H1 (cell line): ENCODE results near the gene HMGN1. TPM values are rescaled to one million over a fixed set of nuclear protein-coding genes. Genes with fewer than 3 reads are reported as not detected.

Experiments used
- CTCF ChIA-PET: fragments of 300-600 bp; sonication (Branson Sonifier 250); formaldehyde crosslinking; loops from one replicate; lab custom pipeline; 2021; ENCODE audit not compliant: partially characterized antibody; lab: Charles Lee
- POLR2A ChIA-PET: fragments of 300-600 bp; sonication (Branson Sonifier 250); formaldehyde crosslinking; loops from one replicate; lab custom pipeline; 2021; ENCODE audit warnings: inconsistent platforms; ENCODE audit not compliant: partially characterized antibody; lab: Charles Lee
- DNase-seq, 2 experiments: peaks; one replicate each; pipeline versions ENCODE4 v3.0.0 to v3.0.0-alpha.2; 2010 to 2022; ENCODE audit warnings: low spot score in 2 of 2, low read depth in 1 of 2, mixed read lengths in 1 of 2
- FAIRE-seq: peaks from 2 replicates; lab custom pipeline; 2011; peaks lifted over from hg19 to GRCh38; lab: Jason Lieb, UNC
- H2AFZ ChIP-seq: 2 replicates; pipeline ENCODE4 v1.8.1; 2012; ENCODE audit warnings: low read length, inconsistent platforms
- H2AK5ac ChIP-seq: 2 replicates; pipeline ENCODE4 v1.6.1; 2013; ENCODE audit warnings: low read depth, low read length
- H2BK120ac ChIP-seq: replicated peaks from 2 replicates; pipeline ENCODE3; 2013; ENCODE audit warnings: low read depth, low read length, inconsistent platforms
- H2BK12ac ChIP-seq: 2 replicates; pipeline ENCODE4 v1.6.1; 2013; ENCODE audit warnings: low read depth, low read length
- H2BK15ac ChIP-seq: 2 replicates; pipeline ENCODE4 v1.6.1; 2013; ENCODE audit warnings: low read length
- H2BK20ac ChIP-seq: 2 replicates; pipeline ENCODE4 v1.6.1; 2013; ENCODE audit warnings: low read length
- H2BK5ac ChIP-seq: 2 replicates; pipeline ENCODE4 v1.6.1; 2013; ENCODE audit warnings: low read depth, low read length
- H3K14ac ChIP-seq: 2 replicates; pipeline ENCODE4 v1.6.1; 2013; ENCODE audit warnings: inconsistent platforms; ENCODE audit not compliant: insufficient read length
- H3K18ac ChIP-seq: 2 replicates; pipeline ENCODE4 v1.6.1; 2013; ENCODE audit warnings: low read length; ENCODE audit errors: extremely low read depth
- H3K23ac ChIP-seq: 2 replicates; pipeline ENCODE4 v1.6.1; 2013; ENCODE audit warnings: inconsistent platforms; ENCODE audit not compliant: insufficient read length
- H3K23me2 ChIP-seq: 2 replicates; pipeline ENCODE4 v1.6.1; 2013; ENCODE audit warnings: low read depth, low read length
- H3K27ac ChIP-seq: 2 replicates; pipeline ENCODE4 v1.6.1; 2011; ENCODE audit warnings: low read depth, low read length, inconsistent platforms
- H3K27me3 ChIP-seq, 4 experiments: replicated peaks in 1 of 4; 1 replicate in 1 of 4; 2 replicates in 3 of 4; pipeline versions ENCODE4 v1.6.1 to v1.8.1; 2011 to 2013; ENCODE audit warnings: low read length in 3 of 4, mild to moderate bottlenecking in 3 of 4, inconsistent platforms in 2 of 4, mixed read lengths in 2 of 4, moderate library complexity in 1 of 4; ENCODE audit not compliant: control insufficient read depth in 3 of 4, insufficient read depth in 3 of 4; ENCODE audit errors: extremely low read depth in 1 of 4
- H3K36me3 ChIP-seq, 4 experiments: 2 replicates each; pipeline versions ENCODE4 v1.6.1 to v1.8.1; 2011 to 2013; ENCODE audit warnings: mild to moderate bottlenecking in 4 of 4, low read length in 3 of 4, moderate library complexity in 2 of 4, control low read depth in 1 of 4, inconsistent platforms in 1 of 4; ENCODE audit not compliant: insufficient read depth in 4 of 4, control insufficient read depth in 2 of 4
- H3K4ac ChIP-seq: replicated peaks from 2 replicates; pipeline ENCODE3; 2013; ENCODE audit warnings: low read length, low read depth, mixed read lengths, inconsistent platforms; ENCODE audit not compliant: insufficient read length
- H3K4me1 ChIP-seq, 4 experiments: replicated peaks in 1 of 4; 1 replicate in 1 of 4; 2 replicates in 3 of 4; pipeline versions ENCODE4 v1.6.1 to v1.8.1; 2011 to 2013; ENCODE audit warnings: low read length in 3 of 4, inconsistent platforms in 2 of 4, mixed read lengths in 1 of 4; ENCODE audit not compliant: insufficient read depth in 4 of 4, control insufficient read depth in 3 of 4
- H3K4me2 ChIP-seq, 2 experiments: 2 replicates each; pipeline versions ENCODE4 v1.6.1 to v1.8.1; 2011 to 2013; ENCODE audit warnings: low read depth in 2 of 2, low read length in 2 of 2, control low read depth in 1 of 2, inconsistent platforms in 1 of 2, mild to moderate bottlenecking in 1 of 2; ENCODE audit not compliant: insufficient read depth in 1 of 2
- H3K4me3 ChIP-seq, 4 experiments: fragments of 200-600, 300-600 bp in 1 of 4; sonication (generic), shearing (Covaris generic), sonication (Bioruptor Twin) in 1 of 4; 2 replicates each; pipeline versions ENCODE4 v1.5.1 to v1.8.1; 2011 to 2016; ENCODE audit warnings: low read length in 4 of 4, low read depth in 3 of 4, control low read depth in 2 of 4, inconsistent platforms in 2 of 4, mild to moderate bottlenecking in 2 of 4, mixed read lengths in 1 of 4, moderate library complexity in 1 of 4; ENCODE audit not compliant: insufficient read depth in 2 of 4; ENCODE audit errors: extremely low read depth in 1 of 4
- H3K56ac ChIP-seq: replicated peaks from 2 replicates; pipeline ENCODE3; 2013; ENCODE audit warnings: low read depth, mild to moderate bottlenecking, mixed read lengths, low read length, inconsistent platforms; ENCODE audit not compliant: insufficient read length
- H3K79me1 ChIP-seq: 2 replicates; pipeline ENCODE4 v1.6.1; 2013; ENCODE audit warnings: low read depth, low read length, control low read depth
- H3K79me2 ChIP-seq, 2 experiments: 2 replicates each; pipeline versions ENCODE4 v1.6.1 to v1.8.1; 2012 to 2013; ENCODE audit warnings: low read length in 2 of 2, mild to moderate bottlenecking in 2 of 2, inconsistent platforms in 1 of 2; ENCODE audit not compliant: insufficient read depth in 2 of 2, control insufficient read depth in 1 of 2
- H3K9ac ChIP-seq, 4 experiments: replicated peaks in 1 of 4; 1 replicate in 1 of 4; 2 replicates in 3 of 4; pipeline versions ENCODE4 v1.6.1 to v1.8.1; 2011 to 2013; ENCODE audit warnings: low read depth in 3 of 4, low read length in 3 of 4, control low read depth in 2 of 4, mild to moderate bottlenecking in 2 of 4, moderate library complexity in 2 of 4, inconsistent platforms in 1 of 4; ENCODE audit errors: extremely low read depth in 1 of 4
- H3K9me3 ChIP-seq, 2 experiments: 2 replicates each; pipeline versions ENCODE4 v1.6.1 to v1.8.1; 2012 to 2013; ENCODE audit warnings: mild to moderate bottlenecking in 2 of 2, moderate library complexity in 2 of 2, control low read depth in 1 of 2, inconsistent platforms in 1 of 2, low read depth in 1 of 2, low read length in 1 of 2, mixed read lengths in 1 of 2; ENCODE audit not compliant: insufficient read depth in 2 of 2
- H4K20me1 ChIP-seq, 2 experiments: replicated peaks in 1 of 2; 2 replicates each; pipeline versions ENCODE3 to v1.8.1; 2011 to 2013; ENCODE audit warnings: inconsistent platforms in 2 of 2, low read length in 2 of 2, mild to moderate bottlenecking in 1 of 2; ENCODE audit not compliant: insufficient read depth in 2 of 2, control insufficient read depth in 1 of 2
- H4K5ac ChIP-seq: 2 replicates; pipeline ENCODE4 v1.6.1; 2013; ENCODE audit warnings: low read length, low read depth, mixed read lengths, inconsistent platforms; ENCODE audit not compliant: insufficient read length
- H4K8ac ChIP-seq: 2 replicates; pipeline ENCODE4 v1.8.0; 2013; ENCODE audit warnings: mild to moderate bottlenecking, moderate library complexity, low read length, inconsistent platforms; ENCODE audit not compliant: insufficient read depth; ENCODE audit errors: extremely low read depth
- H4K91ac ChIP-seq: replicated peaks from 2 replicates; pipeline ENCODE3; 2013; ENCODE audit warnings: low read length, mixed read lengths, inconsistent platforms; ENCODE audit not compliant: insufficient read length
- CHD2 ChIP-seq: IDR thresholded peaks from 2 replicates; pipeline ENCODE4 v1.6.1; 2012; ENCODE audit warnings: low read length, improper control_type of control experiment
- CREB1 ChIP-seq: IDR thresholded peaks from 2 replicates; pipeline ENCODE4 v1.6.1; 2012; ENCODE audit warnings: inconsistent platforms
- RNF2 ChIP-seq: fragments of 200-900, 300-1000 bp; sonication (generic); IDR thresholded peaks from 2 replicates; pipeline ENCODE4 v1.7.1; 2016; ENCODE audit warnings: borderline replicate concordance, low read depth, mild to moderate bottlenecking, antibody characterized with exemption, low read length; ENCODE audit not compliant: poor library complexity, severe bottlenecking; ENCODE audit errors: missing control alignments
- SP1 ChIP-seq: IDR thresholded peaks from 2 replicates; pipeline ENCODE4 v1.6.1; 2011; ENCODE audit warnings: low read depth, low read length
- TCF12 ChIP-seq: IDR thresholded peaks from 2 replicates; pipeline ENCODE4 v1.6.1; 2011; ENCODE audit warnings: low read depth, mild to moderate bottlenecking, low read length
- YY1 ChIP-seq: IDR thresholded peaks from 2 replicates; pipeline ENCODE4 v1.6.1; 2011; ENCODE audit warnings: low read depth, mild to moderate bottlenecking, low read length
- WGBS, 2 experiments: shearing (Covaris generic) in 1 of 2; methylation state at CpG; one replicate each; pipeline versions ENCODE4 v1.1.6 to v1.1.7; 2013 to 2015; ENCODE audit warnings: low lambda C conversion rate in 2 of 2, mixed read lengths in 2 of 2, inconsistent platforms in 1 of 2, low coverage in 1 of 2, missing lambda C conversion rate in 1 of 2; ENCODE audit not compliant: insufficient replicate concordance in 2 of 2, insufficient coverage in 1 of 2, insufficient read length in 1 of 2; ENCODE audit errors: extremely low coverage in 1 of 2, missing lambda C conversion rate in 1 of 2; 5-methylcytosine and 5-hydroxymethylcytosine counted together
- polyA plus RNA-seq, 7 experiments: library from polyadenylated mRNA; depleted of rRNA in 3 of 7; stranded (reverse) in 5 of 7; unstranded in 2 of 7; fragments of >200 nt in 5 of 7; fragments of 200-250 nt in 2 of 7; gene quantifications; 1 replicate in 5 of 7; 2 replicates in 1 of 7; 4 replicates in 1 of 7; pipeline versions ENCODE4 v1.2.1 to v1.2.3, GENCODE V29; 2011 to 2013; ENCODE audit warnings: missing spikeins in 2 of 7, mixed read lengths in 2 of 7
- total RNA-seq: library from RNA; stranded (reverse); fragmentation: NEBNext Ultra II Directional; extraction: Animal tissue kit (Norgen Biotek cat#: 25700); gene quantifications from 2 replicates; pipeline ENCODE4 v1.2.1, GENCODE V29; 2021
- TF ChIP-seq, protein P1 (sequence below): IDR thresholded peaks from 2 replicates; pipeline ENCODE4 v1.6.1; 2011; ENCODE audit warnings: low read depth, mild to moderate bottlenecking, low read length; ENCODE audit not compliant: insufficient read depth
- TF ChIP-seq, protein P2 (sequence below): IDR thresholded peaks from 2 replicates; pipeline ENCODE4 v1.6.1; 2012; ENCODE audit warnings: inconsistent platforms

HMGN1 gene
- total and polyA plus RNA-seq, 2 of the 8 experiments (the other 6 are each of a cell fraction or from before 2014, with no cell fraction given) = 279 to 505 TPM

DNA sequence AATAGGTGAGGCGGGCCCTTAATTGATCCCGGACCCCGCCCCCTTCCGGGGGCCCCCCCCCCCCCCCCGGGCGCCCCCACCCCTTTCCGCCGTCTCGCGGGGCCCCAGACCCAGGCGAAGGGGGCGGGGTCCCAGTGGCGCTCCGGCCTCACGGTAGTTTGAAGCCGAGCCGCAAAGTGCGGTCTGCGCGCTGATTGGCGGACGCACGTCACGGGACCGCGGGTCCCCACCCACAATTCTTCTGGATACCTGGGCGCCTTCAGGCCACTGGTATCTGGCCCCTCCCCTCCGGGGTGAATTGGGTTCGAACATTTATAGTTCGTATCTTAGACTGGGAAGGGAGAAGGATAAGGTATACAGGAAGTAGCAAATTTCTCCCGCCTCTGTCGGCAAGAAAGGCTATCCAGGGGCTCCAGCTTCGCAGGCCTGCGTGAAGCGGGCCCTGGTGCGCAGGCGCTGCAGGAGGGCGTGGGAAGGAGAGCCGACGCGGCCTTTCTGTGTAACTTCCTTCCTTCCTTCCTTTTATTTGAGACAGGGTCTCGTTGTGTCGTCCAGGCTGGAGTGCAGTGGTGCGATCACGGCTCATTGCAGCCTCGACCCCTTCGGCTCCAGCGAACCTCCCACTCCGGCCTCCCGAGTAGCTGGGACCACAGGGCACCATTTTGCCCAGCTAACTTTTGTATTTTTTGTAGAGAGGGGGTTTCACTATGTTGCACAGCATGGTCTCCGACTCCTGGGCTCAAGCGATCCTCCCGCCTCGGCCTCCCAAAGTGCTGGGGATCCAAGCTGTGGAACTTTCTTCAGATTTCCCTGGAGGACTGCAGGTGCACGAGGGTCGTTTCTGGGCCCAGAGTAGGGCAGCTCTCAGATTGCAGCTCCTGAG is 564 bp upstream of the HMGN1 start:
- Histone ChIP-seq H3K56ac (peak overlapping the region; percentile 80), H4K5ac (peak overlapping the region; percentile 49), H3K36me3 (peaks cover 12 to 35% (median 18%) of the 10 kb centered on the region in 4 experiments), H3K79me1 (no peaks in the 10 kb centered on the region; the same call in 1 of the 2 replicates), H2BK120ac (no peak overlapping the region), H2BK15ac (peak overlapping the region; percentile 98), H3K79me2 (peaks cover 10 to 35% of the 10 kb centered on the region in 2 experiments), H2AK5ac (peak overlapping the region; percentile 26; the same call in 1 of the 2 replicates), H3K27me3 (no peaks in the 10 kb centered on the region), H3K4ac (no peak overlapping the region), H3K4me3 (peak overlapping the region; percentile 57 to 81 (median 68)), H3K23me2 (peaks cover 3% of the 10 kb centered on the region), H2BK20ac (0 out of 2 replicates have a peak overlapping the region, but pooled peaks have one; percentile 48), H4K20me1 (peaks cover 8 to 12% of the 10 kb centered on the region in 2 experiments), H3K9me3 (no peaks in the 10 kb centered on the region), H3K4me1 (peaks cover 3 to 15% (median 9%) of the 10 kb centered on the region in 4 experiments; a peak in 6 of 7 replicates), H4K8ac (peak overlapping the region; percentile 87; the same call in 1 of the 2 replicates), H4K91ac (peak overlapping the region; percentile 15), H3K27ac (peak overlapping the region; percentile 81), H3K9ac (peak overlapping the region in 3 of 4 experiments; percentile 13 to 49 (median 43); a peak in 5 of 7 replicates), H3K18ac (peak overlapping the region; percentile 68; the same call in 1 of the 2 replicates), H2AFZ (no peak overlapping the region; the same call in 1 of the 2 replicates), H2BK5ac (peak overlapping the region; percentile 79), H2BK12ac (0 out of 2 replicates have a peak overlapping the region, but pooled peaks have one; percentile 55), H3K4me2 (peak overlapping the region; percentile 67 to 68), H3K23ac (no peak overlapping the region), H3K14ac (no peak overlapping the region)
- no peak for FAIRE-seq
- ChIA-PET POLR2A (interaction anchor here (0.6 to 5.2 kb wide), 17 partner anchors 12 to 166 kb away, joined by 3 to 89 read pairs (median 5); partner anchors contain the start of genes BRWD1, LCA5L and PSMG1), CTCF (interaction anchor here (1.3 kb wide), 1 partner anchor 49 kb away, joined by 3 read pairs; no protein-coding TSS in a partner anchor)
- WGBS, 2 experiments = 26% methylated on average over 27 of the region's 56 CpGs; no CpG with 5 or more reads in 1 of the 2 experiments
- peak; percentile 84 to 97 for DNase-seq
- TF ChIP-seq CHD2 (peak; percentile 66), CREB1 (peak; percentile 35; the same call in 1 of the 2 replicates), TCF12 (no peak), SP1 (0 out of 2 replicates have a peak, but pooled peaks have one; percentile 47), RNF2 (no peak), YY1 (0 out of 2 replicates have a peak, but pooled peaks have one; percentile 25)
- TF ChIP-seq, protein P1, sequence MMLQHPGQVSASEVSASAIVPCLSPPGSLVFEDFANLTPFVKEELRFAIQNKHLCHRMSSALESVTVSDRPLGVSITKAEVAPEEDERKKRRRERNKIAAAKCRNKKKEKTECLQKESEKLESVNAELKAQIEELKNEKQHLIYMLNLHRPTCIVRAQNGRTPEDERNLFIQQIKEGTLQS = peak; percentile 75
- TF ChIP-seq, protein P2, sequence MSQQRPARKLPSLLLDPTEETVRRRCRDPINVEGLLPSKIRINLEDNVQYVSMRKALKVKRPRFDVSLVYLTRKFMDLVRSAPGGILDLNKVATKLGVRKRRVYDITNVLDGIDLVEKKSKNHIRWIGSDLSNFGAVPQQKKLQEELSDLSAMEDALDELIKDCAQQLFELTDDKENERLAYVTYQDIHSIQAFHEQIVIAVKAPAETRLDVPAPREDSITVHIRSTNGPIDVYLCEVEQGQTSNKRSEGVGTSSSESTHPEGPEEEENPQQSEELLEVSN = peak; percentile 41; the same call in 1 of the 2 replicates
